Measurements from ENCODE around the gene STXBP6.

Gene STXBP6

GRCh38 chr14:24915958-24916595 is 133.9 kb downstream of the STXBP6 start:
- H3K4me3 ChIP-seq (ENCODE audit: low read depth, low read length): no peak overlapping the region
- no peak for DNase-seq (ENCODE audit: low read depth)
- TF ChIP-seq CTCF (IDR thresholded peaks at IDR 0.05; ENCODE audit: low read depth, low read length, missing control alignments): no peak

GRCh38 chr14:24915403-24915921 is 134.5 kb downstream of the STXBP6 start:
- TF ChIP-seq CTCF (IDR thresholded peaks at IDR 0.05; ENCODE audit: low read depth, low read length, missing control alignments): no peak
- DNase-seq (ENCODE audit: low read depth): no peak
- no peak overlapping the region for H3K4me3 ChIP-seq (ENCODE audit: low read depth, low read length)

GRCh38 chr14:24913746-24914145 is 136.2 kb downstream of the STXBP6 start:
- H3K4me3 ChIP-seq (ENCODE audit: low read depth, low read length): no peak overlapping the region
- no peak for DNase-seq (ENCODE audit: low read depth)
- no peak for TF ChIP-seq CTCF (IDR thresholded peaks at IDR 0.05; ENCODE audit: low read depth, low read length, missing control alignments)

DNA sequence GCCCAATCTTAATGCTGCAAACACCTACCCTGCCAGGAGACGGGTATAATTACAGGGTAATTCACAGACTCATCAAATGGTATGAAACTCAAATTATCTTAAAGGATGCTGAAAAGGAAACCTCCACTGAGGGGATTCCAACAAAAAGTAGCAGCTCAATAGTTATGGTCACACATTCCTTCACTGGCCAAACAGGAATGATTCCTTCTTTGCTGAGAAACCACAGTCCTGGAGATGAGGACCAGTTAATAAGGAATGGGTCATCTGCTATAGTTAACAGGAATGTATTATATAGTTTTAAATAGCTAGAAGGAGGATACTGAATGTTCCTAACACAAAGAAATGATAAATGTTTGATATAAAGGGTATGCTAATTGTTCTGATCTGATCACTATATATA is 136.9 kb downstream of the STXBP6 start:
- DNase-seq (ENCODE audit: low read depth): no peak
- no peak overlapping the region for H3K4me3 ChIP-seq (ENCODE audit: low read depth, low read length)
- TF ChIP-seq CTCF (IDR thresholded peaks at IDR 0.05; ENCODE audit: low read depth, low read length, missing control alignments): no peak

GRCh38 chr14:24911324-24912109 is 138.4 kb downstream of the STXBP6 start:
- no peak for DNase-seq (ENCODE audit: low read depth)
- TF ChIP-seq CTCF (IDR thresholded peaks at IDR 0.05; ENCODE audit: low read depth, low read length, missing control alignments): no peak
- H3K4me3 ChIP-seq (ENCODE audit: low read depth, low read length): no peak overlapping the region

DNA sequence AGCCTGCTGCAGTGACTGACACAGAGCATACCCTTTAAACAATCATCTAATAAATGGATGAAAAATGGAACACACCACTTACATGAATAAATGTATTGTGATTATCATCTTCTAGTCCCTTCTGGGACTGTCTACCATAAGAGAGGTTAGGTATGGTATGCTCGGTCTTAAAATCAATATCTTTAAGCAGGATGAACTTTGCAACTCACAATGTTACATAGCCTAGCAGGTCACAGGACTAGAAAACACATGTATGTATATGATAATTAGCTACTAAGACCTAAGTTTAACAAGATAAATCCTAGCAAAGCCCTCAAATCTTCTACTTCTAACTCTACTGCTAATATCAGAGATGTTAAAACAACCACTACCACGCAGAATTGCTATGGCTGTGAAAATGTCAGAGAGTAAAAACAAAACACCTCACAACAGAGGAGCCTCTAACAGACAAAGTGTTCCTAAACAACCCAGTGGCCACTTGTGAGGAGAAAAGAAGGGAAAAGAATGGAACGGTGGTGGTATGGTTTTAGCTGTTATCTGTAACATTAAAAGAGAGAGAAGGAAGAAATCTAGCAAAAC is 139.4 kb downstream of the STXBP6 start:
- TF ChIP-seq CTCF (IDR thresholded peaks at IDR 0.05; ENCODE audit: low read depth, low read length, missing control alignments): no peak
- H3K4me3 ChIP-seq (ENCODE audit: low read depth, low read length): no peak overlapping the region
- no peak for DNase-seq (ENCODE audit: low read depth)

Data from GM12864 (cell line).